HEK293 (cell line): Measurements from ENCODE around the gene VWCE.

ENCODE experiments used
- CTCF ChIA-PET: fragments of 350-600 bp; formaldehyde crosslinking; extraction: SDS; loops from one replicate; lab custom pipeline; 2021; ENCODE audit warnings: antibody characterized with exemption; lab: Yijun Ruan, JAX
- POLR2A ChIA-PET: fragments of 300-600 bp; formaldehyde crosslinking; extraction: SDS; loops from one replicate; lab custom pipeline; 2020; ENCODE audit warnings: antibody characterized with exemption, inconsistent platforms; lab: Yijun Ruan, JAX
- H3K27ac ChIP-seq: fragments of 200-500 bp; sonication (Bioruptor generic); 2 replicates; pipeline ENCODE4 v1.5.1; 2014; ENCODE audit warnings: low read depth, low read length, control low read depth, inconsistent platforms; ENCODE audit errors: extremely low read depth
- H3K36me3 ChIP-seq, 2 experiments: fragments of 200-500 bp in 1 of 2; sonication (Bioruptor generic) in 1 of 2; 1 replicate in 1 of 2; 2 replicates in 1 of 2; pipeline ENCODE4 v1.5.1; 2014 to 2017; ENCODE audit warnings: inconsistent platforms in 2 of 2, low read length in 2 of 2; ENCODE audit not compliant: control insufficient read depth in 2 of 2, insufficient read depth in 1 of 2
- H3K4me1 ChIP-seq: fragments of 200-500 bp; sonication (Bioruptor generic); 2 replicates; pipeline ENCODE4 v1.5.1; 2014; ENCODE audit warnings: mild to moderate bottlenecking, low read length, inconsistent platforms; ENCODE audit not compliant: control insufficient read depth, insufficient read depth
- H3K4me3 ChIP-seq: 2 replicates; pipeline ENCODE4 v1.5.1; 2011; ENCODE audit warnings: low read depth, mild to moderate bottlenecking, control low read depth, low read length, moderate library complexity
- H3K9me3 ChIP-seq: fragments of 200-500 bp; sonication (Bioruptor generic); 2 replicates; pipeline ENCODE4 v1.5.1; 2014; ENCODE audit warnings: low read depth, low read length, inconsistent platforms; ENCODE audit not compliant: control insufficient read depth, insufficient read depth
- GLIS2 ChIP-seq: fragments of 450-650 bp; formaldehyde crosslinking; IDR thresholded peaks from 2 replicates; pipeline ENCODE4 v1.5.1; 2016; ENCODE audit warnings: missing biosample characterization, missing genetic modification characterization
- KLF7 ChIP-seq: fragments of 450-650 bp; formaldehyde crosslinking; IDR thresholded peaks from 2 replicates; pipeline ENCODE4 v1.5.1; 2016; ENCODE audit warnings: missing biosample characterization, missing genetic modification characterization, borderline replicate concordance
- KLF9 ChIP-seq: fragments of 450-650 bp; formaldehyde crosslinking; IDR thresholded peaks from 2 replicates; pipeline ENCODE4 v1.5.1; 2016; ENCODE audit warnings: missing biosample characterization, missing genetic modification characterization, low read depth
- SP2 ChIP-seq: fragments of 450-650 bp; formaldehyde crosslinking; IDR thresholded peaks from 2 replicates; pipeline ENCODE4 v1.5.1; 2016; ENCODE audit warnings: missing biosample characterization, missing genetic modification characterization
- YY2 ChIP-seq: fragments of 450-650 bp; formaldehyde crosslinking; IDR thresholded peaks from 2 replicates; pipeline ENCODE4 v1.5.1; 2016; ENCODE audit warnings: missing biosample characterization, missing genetic modification characterization
- ZBTB17 ChIP-seq: fragments of 450-650 bp; formaldehyde crosslinking; IDR thresholded peaks from 2 replicates; pipeline ENCODE4 v1.5.1; 2016; ENCODE audit warnings: missing biosample characterization, missing genetic modification characterization
- ZEB2 ChIP-seq: fragments of 450-650 bp; formaldehyde crosslinking; IDR thresholded peaks from 2 replicates; pipeline ENCODE4 v1.5.1; 2016; ENCODE audit warnings: missing biosample characterization, missing genetic modification characterization
- ZIC2 ChIP-seq: fragments of 450-650 bp; formaldehyde crosslinking; IDR thresholded peaks from 2 replicates; pipeline ENCODE4 v1.5.1; 2016; ENCODE audit warnings: missing biosample characterization, missing genetic modification characterization
- ZNF132 ChIP-seq: fragments of 450-650 bp; formaldehyde crosslinking; IDR thresholded peaks from 2 replicates; pipeline ENCODE4 v1.5.1; 2017; ENCODE audit warnings: missing biosample characterization, missing genetic modification characterization, borderline replicate concordance
- ZNF324 ChIP-seq: fragments of 450-650 bp; formaldehyde crosslinking; IDR thresholded peaks from 2 replicates; pipeline ENCODE4 v1.5.1; 2016; ENCODE audit warnings: missing biosample characterization, missing genetic modification characterization
- ZNF366 ChIP-seq: fragments of 450-650 bp; formaldehyde crosslinking; conservative IDR thresholded peaks from 2 replicates; pipeline ENCODE4 v1.5.1; 2016; ENCODE audit warnings: missing biosample characterization, missing genetic modification characterization
- ZNF404 ChIP-seq: fragments of 450-650 bp; formaldehyde crosslinking; IDR thresholded peaks from 2 replicates; pipeline ENCODE4 v1.5.1; 2017; ENCODE audit warnings: missing biosample characterization, missing genetic modification characterization
- ZNF561 ChIP-seq: fragments of 450-650 bp; IDR thresholded peaks from 2 replicates; pipeline ENCODE4 v1.5.1; 2018; ENCODE audit warnings: missing biosample characterization, missing genetic modification characterization, borderline replicate concordance
- ZNF660 ChIP-seq: fragments of 450-650 bp; IDR thresholded peaks from 2 replicates; pipeline ENCODE4 v1.5.1; 2018; ENCODE audit warnings: missing biosample characterization, mild to moderate bottlenecking, missing genetic modification characterization
- ZNF692 ChIP-seq: fragments of 450-650 bp; formaldehyde crosslinking; IDR thresholded peaks from 2 replicates; pipeline ENCODE4 v1.5.1; 2016; ENCODE audit warnings: missing biosample characterization, missing genetic modification characterization
- ZNF747 ChIP-seq: fragments of 450-650 bp; formaldehyde crosslinking; IDR thresholded peaks from 2 replicates; pipeline ENCODE4 v1.5.1; 2016; ENCODE audit warnings: missing biosample characterization, missing genetic modification characterization
- ZNF76 ChIP-seq: fragments of 450-650 bp; formaldehyde crosslinking; IDR thresholded peaks from 2 replicates; pipeline ENCODE4; 2016; ENCODE audit warnings: low read depth, missing biosample characterization, missing genetic modification characterization, borderline replicate concordance
- ZNF843 ChIP-seq: fragments of 450-650 bp; formaldehyde crosslinking; IDR thresholded peaks from 2 replicates; pipeline ENCODE4 v1.5.1; 2016; ENCODE audit warnings: missing biosample characterization, missing genetic modification characterization
- TF ChIP-seq, protein P1 (sequence below): fragments of 450-650 bp; formaldehyde crosslinking; IDR thresholded peaks from 2 replicates; pipeline ENCODE4 v1.5.1; 2016; ENCODE audit warnings: missing biosample characterization, missing genetic modification characterization, borderline replicate concordance
- TF ChIP-seq, protein P2 (sequence below): fragments of 450-650 bp; formaldehyde crosslinking; IDR thresholded peaks from 2 replicates; pipeline ENCODE4 v1.5.1; 2017; ENCODE audit warnings: missing biosample characterization, missing genetic modification characterization

Gene VWCE

DNA sequence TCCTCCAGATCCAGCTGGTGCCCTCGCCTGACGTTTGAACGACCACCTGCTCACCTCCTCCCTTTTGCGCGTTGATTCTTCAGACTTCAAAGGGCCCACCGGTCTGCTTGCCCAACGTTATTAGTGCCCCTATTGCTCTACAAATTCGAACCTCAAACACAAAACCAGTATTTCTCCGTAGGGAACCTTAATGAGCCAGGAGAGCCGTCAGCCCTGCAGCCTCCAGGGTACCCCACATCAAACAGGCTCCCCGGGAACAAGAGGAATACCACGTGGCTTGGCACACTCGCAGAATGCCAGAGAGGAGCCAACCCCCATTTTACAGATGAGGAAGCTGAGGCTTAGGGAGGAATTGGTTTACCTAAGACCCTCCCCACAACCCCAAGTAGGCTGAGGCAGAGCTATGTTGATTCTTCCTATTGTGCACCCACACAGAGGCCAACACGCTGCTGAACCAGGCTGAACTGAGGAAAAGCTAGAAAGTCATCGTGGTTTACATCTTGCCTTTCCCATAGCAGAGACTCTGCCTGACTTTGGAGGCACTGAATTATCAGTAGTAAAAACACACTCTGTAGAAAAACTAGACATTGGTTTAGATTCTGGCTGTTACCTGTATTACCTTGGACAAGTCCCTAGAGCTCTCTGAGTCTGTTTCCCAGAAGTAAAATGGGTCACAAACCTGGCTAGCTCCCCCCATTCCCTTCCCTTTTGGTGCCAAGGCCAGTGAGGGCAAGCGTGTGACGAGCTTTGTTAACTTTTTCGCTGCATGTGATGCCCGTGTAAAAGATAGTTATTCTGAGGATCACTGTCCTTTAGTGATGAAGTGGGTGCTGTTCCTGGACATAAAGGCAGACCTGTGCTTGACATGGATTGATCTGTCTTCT, 38.7 kb upstream of the VWCE start:
- peak overlapping the region; percentile 99 for H3K4me3 ChIP-seq
- CTCF ChIA-PET, result interaction anchor here (0.7 to 6.0 kb wide), 9 partner anchors 14 to 503 kb away, joined by 3 to 210 read pairs (median 3); partner anchors contain the start of gene TMEM216
- H3K36me3 ChIP-seq, result peaks cover 0 to 38% of the 10 kb centered on the region in 2 experiments; a peak in 1 of 3 replicates
- H3K27ac ChIP-seq, result peak overlapping the region; percentile 65
- TF ChIP-seq ZNF366, result 0 out of 2 replicates have a peak, but pooled peaks have one; percentile 0
- no peak for TF ChIP-seq ZNF132 (tag by site-specific recombination)
- TF ChIP-seq ZNF747, result no peak
- TF ChIP-seq, protein P1, sequence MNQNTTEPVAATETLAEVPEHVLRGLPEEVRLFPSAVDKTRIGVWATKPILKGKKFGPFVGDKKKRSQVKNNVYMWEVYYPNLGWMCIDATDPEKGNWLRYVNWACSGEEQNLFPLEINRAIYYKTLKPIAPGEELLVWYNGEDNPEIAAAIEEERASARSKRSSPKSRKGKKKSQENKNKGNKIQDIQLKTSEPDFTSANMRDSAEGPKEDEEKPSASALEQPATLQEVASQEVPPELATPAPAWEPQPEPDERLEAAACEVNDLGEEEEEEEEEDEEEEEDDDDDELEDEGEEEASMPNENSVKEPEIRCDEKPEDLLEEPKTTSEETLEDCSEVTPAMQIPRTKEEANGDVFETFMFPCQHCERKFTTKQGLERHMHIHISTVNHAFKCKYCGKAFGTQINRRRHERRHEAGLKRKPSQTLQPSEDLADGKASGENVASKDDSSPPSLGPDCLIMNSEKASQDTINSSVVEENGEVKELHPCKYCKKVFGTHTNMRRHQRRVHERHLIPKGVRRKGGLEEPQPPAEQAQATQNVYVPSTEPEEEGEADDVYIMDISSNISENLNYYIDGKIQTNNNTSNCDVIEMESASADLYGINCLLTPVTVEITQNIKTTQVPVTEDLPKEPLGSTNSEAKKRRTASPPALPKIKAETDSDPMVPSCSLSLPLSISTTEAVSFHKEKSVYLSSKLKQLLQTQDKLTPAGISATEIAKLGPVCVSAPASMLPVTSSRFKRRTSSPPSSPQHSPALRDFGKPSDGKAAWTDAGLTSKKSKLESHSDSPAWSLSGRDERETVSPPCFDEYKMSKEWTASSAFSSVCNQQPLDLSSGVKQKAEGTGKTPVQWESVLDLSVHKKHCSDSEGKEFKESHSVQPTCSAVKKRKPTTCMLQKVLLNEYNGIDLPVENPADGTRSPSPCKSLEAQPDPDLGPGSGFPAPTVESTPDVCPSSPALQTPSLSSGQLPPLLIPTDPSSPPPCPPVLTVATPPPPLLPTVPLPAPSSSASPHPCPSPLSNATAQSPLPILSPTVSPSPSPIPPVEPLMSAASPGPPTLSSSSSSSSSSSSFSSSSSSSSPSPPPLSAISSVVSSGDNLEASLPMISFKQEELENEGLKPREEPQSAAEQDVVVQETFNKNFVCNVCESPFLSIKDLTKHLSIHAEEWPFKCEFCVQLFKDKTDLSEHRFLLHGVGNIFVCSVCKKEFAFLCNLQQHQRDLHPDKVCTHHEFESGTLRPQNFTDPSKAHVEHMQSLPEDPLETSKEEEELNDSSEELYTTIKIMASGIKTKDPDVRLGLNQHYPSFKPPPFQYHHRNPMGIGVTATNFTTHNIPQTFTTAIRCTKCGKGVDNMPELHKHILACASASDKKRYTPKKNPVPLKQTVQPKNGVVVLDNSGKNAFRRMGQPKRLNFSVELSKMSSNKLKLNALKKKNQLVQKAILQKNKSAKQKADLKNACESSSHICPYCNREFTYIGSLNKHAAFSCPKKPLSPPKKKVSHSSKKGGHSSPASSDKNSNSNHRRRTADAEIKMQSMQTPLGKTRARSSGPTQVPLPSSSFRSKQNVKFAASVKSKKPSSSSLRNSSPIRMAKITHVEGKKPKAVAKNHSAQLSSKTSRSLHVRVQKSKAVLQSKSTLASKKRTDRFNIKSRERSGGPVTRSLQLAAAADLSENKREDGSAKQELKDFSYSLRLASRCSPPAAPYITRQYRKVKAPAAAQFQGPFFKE (tag by site-specific recombination), result 0 out of 2 replicates have a peak, but pooled peaks have one; percentile 26
- H3K9me3 ChIP-seq, result no peaks in the 10 kb centered on the region
- POLR2A ChIA-PET, result interaction anchor here (0.6 to 4.3 kb wide), 7 partner anchors 20 to 51 kb away, joined by 3 to 40 read pairs (median 3); partner anchors contain the start of genes CYB561A3 and TMEM138
- no peaks in the 10 kb centered on the region for H3K4me1 ChIP-seq

GRCh38 chr11:61332797-61333549, 37.9 kb upstream of the VWCE start, which contains the start of the genes DDB1 and TKFC:
TSS of gene DDB1 (minus strand) at chr11:61333105. CDS start at chr11:61332968, 137 bp downstream.
TSS of gene TKFC (plus strand) at chr11:61333228. CDS start at chr11:61334729, 1,501 bp downstream.
- ChIA-PET POLR2A (interaction anchor here (1.2 to 4.3 kb wide), 4 partner anchors 21 to 52 kb away, joined by 3 to 40 read pairs (median 20); partner anchors contain the start of genes CYB561A3 and TMEM138), CTCF (interaction anchor here (0.9 to 6.0 kb wide), 3 partner anchors 13 to 78 kb away, joined by 3 to 210 read pairs (median 3); no protein-coding TSS in a partner anchor)
- Histone ChIP-seq H3K4me3 (peak within 1 kb of the TSS; percentile 99), H3K27ac (peak within 1 kb of the TSS; percentile 69), H3K9me3 (no peaks in the 10 kb centered on the region), H3K36me3 (peaks cover 0 to 36% of the 10 kb centered on the region in 2 experiments; a peak in 1 of 3 replicates), H3K4me1 (no peaks in the 10 kb centered on the region)
- peak; percentile 96 for TF ChIP-seq ZNF76 (tag by site-specific recombination)
- TF ChIP-seq, protein P2, sequence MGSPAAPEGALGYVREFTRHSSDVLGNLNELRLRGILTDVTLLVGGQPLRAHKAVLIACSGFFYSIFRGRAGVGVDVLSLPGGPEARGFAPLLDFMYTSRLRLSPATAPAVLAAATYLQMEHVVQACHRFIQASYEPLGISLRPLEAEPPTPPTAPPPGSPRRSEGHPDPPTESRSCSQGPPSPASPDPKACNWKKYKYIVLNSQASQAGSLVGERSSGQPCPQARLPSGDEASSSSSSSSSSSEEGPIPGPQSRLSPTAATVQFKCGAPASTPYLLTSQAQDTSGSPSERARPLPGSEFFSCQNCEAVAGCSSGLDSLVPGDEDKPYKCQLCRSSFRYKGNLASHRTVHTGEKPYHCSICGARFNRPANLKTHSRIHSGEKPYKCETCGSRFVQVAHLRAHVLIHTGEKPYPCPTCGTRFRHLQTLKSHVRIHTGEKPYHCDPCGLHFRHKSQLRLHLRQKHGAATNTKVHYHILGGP (tag by site-specific recombination), result no peak
- peak; percentile 59; the same call in 1 of the 2 replicates for TF ChIP-seq ZNF561
- TF ChIP-seq YY2 (tag by site-specific recombination), result no peak; the same call in 1 of the 2 replicates
- TF ChIP-seq SP2 (tag by site-specific recombination), result peak; percentile 83
- TF ChIP-seq ZNF404 (tag by site-specific recombination), result no peak
- TF ChIP-seq KLF7 (tag by site-specific recombination), result peak; percentile 67; the same call in 1 of the 2 replicates
- peak; percentile 41; the same call in 1 of the 2 replicates for TF ChIP-seq ZNF692
- TF ChIP-seq ZEB2 (tag by site-specific recombination), result peak; percentile 89; the same call in 1 of the 2 replicates
- peak; percentile 54; the same call in 1 of the 2 replicates for TF ChIP-seq ZNF660
- peak; percentile 90 for TF ChIP-seq GLIS2 (tag by site-specific recombination)
- TF ChIP-seq ZIC2 (tag by site-specific recombination), result peak; percentile 47; the same call in 1 of the 2 replicates
- peak; percentile 55 for TF ChIP-seq ZNF843 (tag by site-specific recombination)
- TF ChIP-seq ZNF324 (tag by site-specific recombination), result no peak
- 0 out of 2 replicates have a peak, but pooled peaks have one; percentile 32 for TF ChIP-seq KLF9 (tag by site-specific recombination)
- 0 out of 2 replicates have a peak, but pooled peaks have one; percentile 16 for TF ChIP-seq ZNF366
- TF ChIP-seq ZBTB17 (tag by site-specific recombination), result peak; percentile 69
